GM13976 (cell line): ENCODE measurements around the gene CUL9.

Source experiments
- DNase-seq: peaks from one replicate; pipeline ENCODE4 v3.0.0; 2012; ENCODE audit warnings: low spot score
- in situ Hi-C: fragments of 300-500 bp; cut with MboI; formaldehyde crosslinking; loops from one replicate; pipeline ENCODE4 v1.12.0; 2022; ENCODE audit warnings: low sequenced_read_pairs, mixed read lengths, inconsistent platforms; ENCODE audit not compliant: unreplicated experiment
- TF ChIP-seq, protein P1 (sequence below): IDR thresholded peaks from 2 replicates; pipeline ENCODE4 v1.5.1; 2012; ENCODE audit warnings: borderline replicate concordance, mild to moderate bottlenecking; ENCODE audit not compliant: insufficient read depth; ENCODE audit errors: extremely low read depth, missing control alignments, control extremely low read depth

The CUL9 gene

DNA sequence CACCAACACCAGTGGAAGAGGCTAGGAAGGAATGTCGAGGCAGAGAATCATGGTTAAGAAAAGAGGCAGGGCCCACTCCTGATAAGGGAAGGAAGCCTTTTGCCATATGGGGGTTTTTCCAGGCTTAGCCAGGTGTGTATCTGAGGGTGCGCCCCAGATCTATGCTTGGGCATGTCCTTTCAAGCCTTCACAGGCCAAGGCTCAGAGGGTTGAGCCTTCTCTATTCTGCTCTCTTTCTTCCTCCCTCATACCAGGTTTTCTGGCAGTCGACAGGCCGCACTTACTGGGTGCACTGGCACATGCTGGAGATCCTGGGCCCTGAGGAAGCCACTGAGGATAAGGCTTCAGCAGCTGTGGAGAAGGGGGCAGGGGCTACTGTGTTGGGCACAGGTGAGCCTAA is 4.7 kb downstream of the CUL9 start:
- DNase-seq, result no peak
- TF ChIP-seq, protein P1, sequence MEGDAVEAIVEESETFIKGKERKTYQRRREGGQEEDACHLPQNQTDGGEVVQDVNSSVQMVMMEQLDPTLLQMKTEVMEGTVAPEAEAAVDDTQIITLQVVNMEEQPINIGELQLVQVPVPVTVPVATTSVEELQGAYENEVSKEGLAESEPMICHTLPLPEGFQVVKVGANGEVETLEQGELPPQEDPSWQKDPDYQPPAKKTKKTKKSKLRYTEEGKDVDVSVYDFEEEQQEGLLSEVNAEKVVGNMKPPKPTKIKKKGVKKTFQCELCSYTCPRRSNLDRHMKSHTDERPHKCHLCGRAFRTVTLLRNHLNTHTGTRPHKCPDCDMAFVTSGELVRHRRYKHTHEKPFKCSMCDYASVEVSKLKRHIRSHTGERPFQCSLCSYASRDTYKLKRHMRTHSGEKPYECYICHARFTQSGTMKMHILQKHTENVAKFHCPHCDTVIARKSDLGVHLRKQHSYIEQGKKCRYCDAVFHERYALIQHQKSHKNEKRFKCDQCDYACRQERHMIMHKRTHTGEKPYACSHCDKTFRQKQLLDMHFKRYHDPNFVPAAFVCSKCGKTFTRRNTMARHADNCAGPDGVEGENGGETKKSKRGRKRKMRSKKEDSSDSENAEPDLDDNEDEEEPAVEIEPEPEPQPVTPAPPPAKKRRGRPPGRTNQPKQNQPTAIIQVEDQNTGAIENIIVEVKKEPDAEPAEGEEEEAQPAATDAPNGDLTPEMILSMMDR, result no peak
- in situ Hi-C loops, result no loop called here

DNA sequence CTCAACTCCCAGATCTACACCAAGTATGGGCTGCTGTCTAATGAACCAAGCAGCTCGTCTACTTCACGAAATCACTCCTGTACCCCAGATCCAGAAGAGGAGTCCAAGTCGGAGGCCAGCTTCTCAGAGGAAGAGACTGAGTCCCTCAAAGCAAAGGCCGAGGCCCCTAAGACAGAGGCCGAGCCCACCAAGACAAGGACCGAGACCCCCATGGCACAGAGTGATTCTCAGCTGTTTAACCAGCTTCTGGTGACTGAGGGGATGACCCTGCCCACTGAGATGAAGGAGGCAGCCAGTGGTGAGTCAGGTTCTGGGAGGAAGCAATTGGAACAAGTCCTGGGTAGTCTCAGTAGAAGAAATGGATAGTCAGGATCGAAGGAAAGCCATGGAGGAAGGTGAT is 5.8 kb downstream of the CUL9 start:
- DNase-seq, result no peak
- in situ Hi-C loops, result no loop called here
- TF ChIP-seq, protein P1, result no peak

DNA sequence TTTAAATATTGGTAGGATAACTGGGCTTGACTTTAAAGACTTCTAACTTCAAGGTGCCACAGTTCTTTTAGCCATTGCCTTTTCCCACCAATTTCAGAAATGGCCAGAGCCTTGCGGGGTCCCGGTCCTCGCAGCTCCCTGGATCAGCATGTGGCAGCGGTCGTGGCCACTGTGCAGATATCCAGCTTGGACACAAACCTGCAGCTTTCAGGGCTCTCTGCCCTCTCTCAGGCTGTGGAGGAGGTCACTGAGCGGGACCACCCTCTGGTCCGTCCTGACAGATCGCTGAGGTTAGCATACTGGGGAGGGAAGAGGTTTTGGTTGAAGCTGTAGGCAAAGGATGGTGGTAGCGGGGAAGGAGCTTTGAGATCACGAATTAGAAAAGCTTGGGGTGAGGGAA is 6.4 kb downstream of the CUL9 start:
- no peak for DNase-seq
- in situ Hi-C loops, result no loop called here
- TF ChIP-seq, protein P1, result no peak

DNA sequence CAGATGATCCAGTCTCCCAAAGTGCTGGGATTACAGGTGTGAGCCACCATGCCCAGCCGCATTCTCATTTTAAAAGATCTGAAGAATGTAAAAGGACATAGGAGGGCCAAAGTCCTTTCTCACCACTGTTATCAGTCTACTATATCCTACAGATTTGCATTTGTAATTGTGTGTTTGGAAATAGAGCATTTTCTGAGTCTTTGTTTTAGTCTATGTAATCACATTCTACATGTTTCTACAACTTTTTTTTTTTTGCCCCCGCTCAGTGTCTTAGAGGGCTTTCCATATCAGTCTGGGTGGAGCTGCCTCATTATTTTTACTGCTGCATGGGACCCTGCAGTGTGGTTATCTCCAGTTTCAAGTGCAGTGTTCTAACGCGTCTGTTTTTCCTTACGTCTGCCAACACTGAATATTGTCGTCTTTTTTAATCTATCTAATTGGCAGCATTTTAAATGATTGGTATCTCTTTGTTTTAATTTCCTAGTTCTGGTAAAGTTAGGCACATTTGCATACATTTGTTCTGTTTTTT is 7.8 kb downstream of the CUL9 start:
- no peak for DNase-seq
- in situ Hi-C loops, result no loop called here
- TF ChIP-seq, protein P1, result no peak

DNA sequence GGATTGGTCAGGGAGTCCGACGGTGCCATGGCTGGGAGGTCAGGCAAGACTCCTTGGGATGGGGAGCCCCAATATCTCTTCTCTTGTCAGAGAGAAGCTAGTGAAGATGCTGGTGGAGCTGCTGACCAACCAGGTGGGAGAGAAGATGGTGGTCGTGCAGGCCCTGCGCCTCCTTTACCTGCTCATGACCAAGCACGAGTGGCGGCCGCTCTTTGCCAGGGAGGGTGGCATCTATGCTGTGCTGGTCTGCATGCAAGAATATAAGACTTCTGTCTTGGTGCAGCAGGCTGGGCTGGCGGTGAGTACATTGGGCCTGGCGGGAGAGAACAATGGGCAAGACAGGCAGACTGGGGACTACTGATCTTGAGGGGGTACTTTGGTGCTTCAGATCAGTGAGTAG is 10.9 kb downstream of the CUL9 start:
- TF ChIP-seq, protein P1, result no peak
- no peak for DNase-seq
- in situ Hi-C loops, result no loop called here

DNA sequence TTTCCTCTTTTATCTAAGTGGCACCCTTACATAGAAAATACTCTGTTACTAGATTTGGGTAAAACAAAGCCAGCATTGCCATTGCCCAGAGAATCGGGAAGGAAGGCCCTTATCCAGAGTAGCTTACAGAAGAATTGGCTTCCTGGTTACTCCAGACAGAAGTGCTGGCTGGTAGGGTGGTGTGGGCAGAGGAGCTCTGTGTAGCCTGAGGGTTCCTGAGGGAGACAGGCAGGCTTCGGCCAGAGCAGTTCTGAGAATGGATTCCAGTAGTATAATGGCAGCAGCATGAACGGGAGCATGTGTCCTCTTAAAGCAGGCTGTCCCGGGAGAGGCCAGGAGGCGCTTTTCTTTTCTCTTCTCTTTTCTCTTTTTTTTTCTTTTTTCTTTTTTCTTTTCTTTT is 11.9 kb downstream of the CUL9 start:
- TF ChIP-seq, protein P1, result no peak
- in situ Hi-C loops, result no loop called here

DNA sequence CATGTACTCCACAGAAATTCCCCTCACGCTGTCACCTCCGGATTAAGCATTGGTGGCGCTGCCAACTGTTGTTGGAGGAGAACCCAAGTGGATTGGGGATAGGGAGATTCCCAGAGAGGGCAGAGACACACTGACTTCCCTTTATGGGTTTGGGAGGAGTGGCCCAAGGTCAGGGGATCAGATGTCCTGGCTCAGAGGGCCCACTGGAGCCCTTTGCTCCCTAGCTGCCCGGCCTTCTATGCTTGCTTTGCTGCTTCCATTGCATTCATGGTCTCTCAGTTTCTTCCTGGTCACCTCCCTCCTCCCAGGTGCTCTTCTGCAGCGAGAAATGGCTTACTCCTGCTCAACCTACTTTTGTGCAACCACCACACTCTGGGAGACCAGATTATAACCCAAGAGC is 14.3 kb downstream of the CUL9 start:
- DNase-seq, result no peak
- in situ Hi-C loops, result no loop called here
- TF ChIP-seq, protein P1, result no peak

More for the DNA sequence above, 11.9 kb downstream of the CUL9 start:
- DNase-seq, result no peak
